ENCODE data around the gene OR5K2. TPM values are rescaled to one million over a fixed set of nuclear protein-coding genes. Genes with fewer than 3 reads are reported as not detected.

Gene OR5K2
- total RNA-seq, 1 donor from 2014 or later = not detected

DNA sequence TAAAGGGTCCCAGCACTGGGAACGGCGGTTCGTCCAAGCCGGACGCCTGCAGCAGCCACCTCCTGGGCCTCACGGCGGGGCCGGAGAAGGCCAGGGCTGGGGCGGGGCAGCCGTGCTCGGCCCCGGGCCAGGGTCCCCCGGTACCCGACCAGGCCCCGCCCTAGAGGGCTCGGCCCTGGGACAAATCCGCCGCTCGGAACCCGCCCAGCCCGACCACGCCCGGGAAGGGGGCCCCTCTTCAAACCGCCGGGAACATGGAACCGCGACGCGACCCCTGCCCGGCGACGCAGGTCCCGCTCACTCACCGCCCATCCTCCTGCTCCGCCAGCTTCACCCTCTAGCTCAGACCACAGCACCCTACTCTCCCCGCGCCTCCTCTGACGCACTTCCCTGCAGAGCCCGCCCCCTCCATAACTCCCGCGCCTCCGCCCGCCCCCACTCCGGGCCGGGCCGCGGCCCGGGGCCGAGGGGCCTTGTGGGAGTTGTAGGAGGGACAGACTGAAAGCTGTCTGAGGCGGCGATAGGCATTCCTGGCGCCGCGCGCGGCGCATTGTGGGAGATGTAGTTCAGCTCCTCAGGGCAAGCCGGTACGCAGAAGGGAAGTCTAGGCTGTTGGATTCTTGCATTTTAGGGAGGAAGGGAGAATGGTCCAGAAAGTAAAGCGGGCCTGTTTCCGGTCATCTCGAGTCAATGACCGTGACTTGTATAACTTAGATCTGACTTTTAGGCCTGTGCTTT lies 25.2 kb downstream of the OR5K2 start, which contains the start of gene CLDND1:
CLDND1 (minus strand) TSS at position 359 of the 738 bp plus-strand sequence. CDS start 1,478 bp downstream, outside the sequence.
- DNase-seq (ENCODE audit: low read depth) = peak; percentile 97

DNA sequence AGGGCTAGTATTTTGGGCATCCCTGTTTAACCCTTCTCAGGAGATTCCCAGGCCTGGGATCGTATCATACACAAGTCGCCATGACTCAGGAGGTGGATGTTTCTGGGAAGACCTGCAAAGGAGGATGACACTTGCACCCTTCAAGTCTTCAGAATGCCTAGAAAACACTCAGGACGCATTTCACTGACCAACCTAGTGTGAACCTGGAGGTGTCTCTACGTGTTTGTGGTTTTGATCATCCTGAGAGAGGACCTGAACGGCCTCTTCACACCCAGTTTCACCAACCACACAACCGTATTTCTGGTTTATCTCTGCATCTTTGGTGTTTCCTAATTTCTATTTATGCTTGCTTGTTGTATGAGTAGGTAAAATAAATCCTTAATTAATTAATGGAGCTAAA lies 28.0 kb downstream of the OR5K2 start:
- no peak for DNase-seq (ENCODE audit: low read depth)

DNA sequence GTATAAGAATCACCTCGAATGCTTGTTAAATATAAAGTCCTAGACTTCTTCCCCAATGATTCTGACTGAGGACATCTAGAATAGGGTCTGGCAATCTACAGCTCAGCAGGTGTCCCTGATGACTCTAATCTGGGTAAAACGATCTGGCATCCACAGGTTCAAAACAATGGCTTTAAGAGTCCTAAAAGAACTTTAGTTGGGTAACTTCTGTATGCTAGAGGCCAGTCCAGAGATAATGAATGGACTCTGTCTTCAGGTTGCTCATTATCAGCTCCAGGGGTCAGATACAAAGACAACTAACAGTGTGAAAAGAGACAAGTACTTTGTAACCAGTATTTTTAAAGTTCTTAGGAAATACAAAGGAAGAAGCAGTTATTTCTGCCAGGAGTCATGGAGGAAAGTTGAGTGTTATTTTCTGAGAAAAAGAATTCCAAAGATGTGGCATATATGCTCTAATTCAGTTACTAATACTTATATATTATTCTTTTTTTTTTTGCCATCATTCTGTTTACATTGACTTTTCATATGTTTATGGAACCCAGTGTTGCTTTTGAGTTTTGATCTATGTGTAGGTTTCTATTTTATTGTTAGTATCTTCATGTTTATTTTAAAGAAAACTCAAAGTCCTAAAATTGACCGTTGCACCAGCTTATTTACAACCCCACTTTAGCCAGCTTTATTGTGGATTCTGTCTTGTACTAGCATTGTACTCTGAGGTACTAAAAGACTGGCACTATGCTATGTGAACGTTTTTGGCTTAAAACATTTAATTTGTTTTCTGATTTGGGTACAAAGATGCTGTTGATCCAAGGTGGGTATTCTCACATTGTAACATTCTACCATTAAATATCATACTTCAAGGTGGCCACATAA lies 31.2 kb downstream of the OR5K2 start:
- no peak for DNase-seq (ENCODE audit: low read depth)

DNA sequence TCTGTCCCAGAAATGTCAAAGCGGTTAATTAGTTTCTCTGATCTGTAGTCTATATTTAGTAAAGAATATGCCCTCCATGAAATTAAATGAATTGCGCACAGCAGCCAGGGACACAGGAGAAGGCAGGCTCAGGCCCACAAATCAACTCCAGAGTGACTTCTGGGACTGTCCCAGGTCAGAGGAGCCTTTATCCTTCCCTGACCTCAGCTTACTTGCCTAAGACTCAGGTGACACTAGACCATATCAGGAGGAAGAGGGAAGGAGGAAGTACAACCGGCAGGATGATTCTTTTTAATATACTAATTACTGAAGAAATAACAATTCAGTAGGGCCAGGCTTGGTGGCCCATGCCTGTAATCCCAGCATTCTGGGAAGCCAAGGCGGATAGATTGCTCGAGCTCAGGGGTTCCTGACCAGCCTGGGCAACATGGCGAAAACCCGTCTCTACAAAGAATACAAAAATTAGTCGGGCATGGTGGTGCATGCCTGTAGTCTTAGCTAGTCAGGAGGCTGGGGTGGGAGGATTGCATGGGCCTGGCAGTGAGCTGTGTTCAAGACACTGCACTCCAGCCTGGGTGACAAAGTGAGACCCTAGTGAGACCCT lies 32.5 kb downstream of the OR5K2 start:
- no peak for DNase-seq (ENCODE audit: low read depth)

DNA sequence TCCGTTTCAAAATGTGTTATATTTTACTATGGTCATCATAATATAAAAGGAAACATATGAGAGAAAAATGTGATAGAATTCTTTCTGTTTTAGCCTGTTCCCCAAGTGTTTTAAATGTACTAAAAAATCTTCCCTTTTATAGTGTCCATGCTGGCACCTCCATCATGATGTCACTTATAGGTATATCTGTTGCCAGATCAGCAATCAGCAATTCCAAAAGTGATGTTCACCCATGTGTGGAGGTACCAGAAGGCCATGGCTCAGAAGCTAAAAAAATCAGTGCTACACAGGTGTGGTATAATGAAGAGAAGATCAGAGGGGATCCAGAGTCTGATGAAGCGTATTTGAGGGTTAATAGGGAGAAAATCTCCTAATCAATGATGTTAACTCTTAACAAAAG lies 33.2 kb downstream of the OR5K2 start:
- no peak for DNase-seq (ENCODE audit: low read depth)

DNA sequence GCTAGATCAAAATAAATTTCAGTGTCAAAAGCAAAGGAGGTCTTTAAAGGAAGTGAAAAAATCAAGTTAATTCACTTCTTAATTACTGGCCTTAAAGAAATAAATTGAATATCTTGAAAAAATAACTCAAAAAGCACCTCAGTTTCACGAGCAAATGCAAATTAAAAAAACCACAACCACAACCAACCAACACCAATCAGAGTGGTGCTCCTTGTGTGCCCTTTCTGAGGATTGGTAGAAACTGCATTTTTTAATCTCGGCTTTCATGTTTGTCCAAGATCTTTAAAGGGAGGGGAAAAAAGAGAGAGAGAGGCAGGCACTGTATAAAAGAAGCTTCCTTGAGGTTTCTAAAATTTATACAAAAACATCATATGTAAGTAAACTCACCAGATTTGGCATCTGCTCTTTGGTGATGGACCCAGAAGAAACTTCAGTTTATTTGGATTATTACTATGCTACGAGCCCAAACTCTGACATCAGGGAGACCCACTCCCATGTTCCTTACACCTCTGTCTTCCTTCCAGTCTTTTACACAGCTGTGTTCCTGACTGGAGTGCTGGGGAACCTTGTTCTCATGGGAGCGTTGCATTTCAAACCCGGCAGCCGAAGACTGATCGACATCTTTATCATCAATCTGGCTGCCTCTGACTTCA lies 34.3 kb downstream of the OR5K2 start, which contains the start of gene GPR15:
GPR15 (plus strand) TSS at position 357 of the 653 bp plus-strand sequence; CDS start at position 413, 56 bp downstream.
- DNase-seq (ENCODE audit: low read depth) = no peak

DNA sequence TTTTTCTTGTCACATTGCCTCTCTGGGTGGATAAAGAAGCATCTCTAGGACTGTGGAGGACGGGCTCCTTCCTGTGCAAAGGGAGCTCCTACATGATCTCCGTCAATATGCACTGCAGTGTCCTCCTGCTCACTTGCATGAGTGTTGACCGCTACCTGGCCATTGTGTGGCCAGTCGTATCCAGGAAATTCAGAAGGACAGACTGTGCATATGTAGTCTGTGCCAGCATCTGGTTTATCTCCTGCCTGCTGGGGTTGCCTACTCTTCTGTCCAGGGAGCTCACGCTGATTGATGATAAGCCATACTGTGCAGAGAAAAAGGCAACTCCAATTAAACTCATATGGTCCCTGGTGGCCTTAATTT lies 34.8 kb downstream of the OR5K2 start:
- no peak for DNase-seq (ENCODE audit: low read depth)

DNA sequence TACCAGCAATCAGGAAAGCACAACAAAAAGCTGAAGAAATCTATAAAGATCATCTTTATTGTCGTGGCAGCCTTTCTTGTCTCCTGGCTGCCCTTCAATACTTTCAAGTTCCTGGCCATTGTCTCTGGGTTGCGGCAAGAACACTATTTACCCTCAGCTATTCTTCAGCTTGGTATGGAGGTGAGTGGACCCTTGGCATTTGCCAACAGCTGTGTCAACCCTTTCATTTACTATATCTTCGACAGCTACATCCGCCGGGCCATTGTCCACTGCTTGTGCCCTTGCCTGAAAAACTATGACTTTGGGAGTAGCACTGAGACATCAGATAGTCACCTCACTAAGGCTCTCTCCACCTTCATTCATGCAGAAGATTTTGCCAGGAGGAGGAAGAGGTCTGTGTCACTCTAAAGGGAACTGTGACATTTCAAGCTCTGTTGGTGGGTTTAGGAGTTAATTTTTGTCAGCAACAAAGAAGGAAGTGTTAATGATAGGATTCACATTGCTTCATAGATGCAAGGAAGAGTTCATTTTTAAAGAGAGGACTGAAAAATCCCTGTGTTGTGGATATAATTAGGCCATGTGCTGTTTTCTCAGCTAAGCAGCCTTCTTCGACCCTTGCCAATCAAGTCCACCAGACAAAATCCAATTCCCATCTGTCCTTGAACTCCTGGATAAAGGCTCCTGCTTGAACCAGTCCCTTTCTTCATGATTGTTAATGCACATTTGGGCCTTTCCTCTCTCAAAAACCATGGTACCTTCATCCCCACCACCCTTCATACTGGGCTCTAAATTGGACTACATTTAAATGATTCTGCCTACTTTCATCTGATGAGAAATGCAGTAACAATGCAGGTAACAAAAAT lies 35.5 kb downstream of the OR5K2 start:
- DNase-seq (ENCODE audit: low read depth) = no peak

DNA sequence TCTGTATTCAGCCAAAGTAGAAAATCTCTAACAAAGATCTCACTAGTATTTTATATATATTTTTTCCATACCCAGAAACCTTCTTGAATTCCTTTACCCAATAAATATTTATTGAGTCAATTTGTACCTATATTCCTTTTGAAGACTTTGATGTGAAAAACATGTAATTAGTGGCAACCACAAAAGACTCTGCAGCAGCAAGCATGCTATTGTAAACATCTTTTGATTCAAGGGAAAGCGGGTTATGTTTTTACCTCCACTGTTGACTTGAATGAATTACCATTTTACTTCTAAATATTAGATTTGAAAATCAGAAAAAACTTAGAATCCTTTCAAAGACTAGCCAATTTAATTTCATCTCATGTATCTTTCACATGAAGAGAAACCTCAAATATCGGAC lies 36.7 kb downstream of the OR5K2 start:
- DNase-seq (ENCODE audit: low read depth) = no peak

DNA sequence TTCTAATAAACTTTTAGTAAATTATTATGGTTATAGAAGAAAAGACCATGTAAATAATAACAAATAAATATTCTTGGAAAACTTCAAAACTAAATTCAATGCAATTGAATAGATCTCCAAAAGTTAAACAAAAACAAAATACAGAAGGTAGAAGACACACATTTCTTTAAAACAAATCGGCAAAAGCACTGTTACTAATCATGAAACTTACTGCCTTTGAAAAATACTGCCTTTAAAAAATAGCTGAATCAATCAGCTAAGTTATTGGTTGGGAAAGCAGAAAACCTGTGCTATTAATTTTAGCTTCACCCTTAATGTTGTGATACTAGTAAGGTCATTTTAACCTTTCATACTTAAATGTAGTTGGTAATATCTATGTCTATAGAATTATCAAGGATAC lies 37.3 kb downstream of the OR5K2 start:
- no peak for DNase-seq (ENCODE audit: low read depth)

DNA sequence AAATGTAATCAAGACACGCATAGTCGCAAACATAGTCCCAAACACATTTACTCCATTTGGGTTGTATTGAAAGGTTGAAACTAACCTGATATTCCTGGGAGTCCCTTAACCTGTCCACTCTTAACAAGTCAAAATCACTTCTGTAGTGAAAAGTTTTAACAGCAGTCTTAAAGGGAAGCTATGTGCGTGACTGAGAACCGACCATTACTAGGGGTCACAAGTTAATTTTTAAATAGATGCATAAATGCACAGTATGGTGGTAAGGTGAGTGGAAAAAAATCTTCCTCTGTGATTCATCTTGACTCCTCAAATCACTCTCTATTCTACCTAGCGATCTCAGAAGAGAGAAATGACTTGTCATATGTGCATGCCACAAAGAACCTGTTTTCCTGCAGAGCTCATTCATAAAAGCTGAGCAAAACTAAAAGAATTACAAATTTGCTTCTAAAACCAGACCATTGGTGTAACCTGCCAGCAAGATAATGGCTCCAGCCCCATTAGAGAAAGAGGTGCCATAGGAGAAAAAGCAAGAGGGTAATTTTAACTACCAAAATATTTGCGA lies 39.1 kb downstream of the OR5K2 start:
- DNase-seq (ENCODE audit: low read depth) = no peak

DNA sequence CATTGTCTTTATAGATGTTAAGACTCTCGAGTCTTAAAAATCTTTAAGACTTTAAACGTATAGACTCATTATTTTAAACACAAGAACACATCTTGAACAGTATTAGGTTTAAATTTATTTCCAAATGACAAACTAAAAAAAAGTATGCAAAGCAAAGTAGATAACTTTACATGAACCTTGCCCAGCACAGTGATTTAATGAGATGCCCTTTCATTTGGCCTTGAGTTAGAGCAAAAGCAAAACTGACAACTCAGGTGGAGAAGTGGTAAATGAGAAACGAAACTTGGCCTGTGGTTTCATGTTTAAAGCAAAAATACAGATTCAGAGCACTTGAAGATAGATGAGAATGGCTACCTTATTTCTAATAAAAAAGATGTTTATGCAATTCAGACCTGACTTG lies 42.9 kb downstream of the OR5K2 start:
- no peak for DNase-seq (ENCODE audit: low read depth)

DNA sequence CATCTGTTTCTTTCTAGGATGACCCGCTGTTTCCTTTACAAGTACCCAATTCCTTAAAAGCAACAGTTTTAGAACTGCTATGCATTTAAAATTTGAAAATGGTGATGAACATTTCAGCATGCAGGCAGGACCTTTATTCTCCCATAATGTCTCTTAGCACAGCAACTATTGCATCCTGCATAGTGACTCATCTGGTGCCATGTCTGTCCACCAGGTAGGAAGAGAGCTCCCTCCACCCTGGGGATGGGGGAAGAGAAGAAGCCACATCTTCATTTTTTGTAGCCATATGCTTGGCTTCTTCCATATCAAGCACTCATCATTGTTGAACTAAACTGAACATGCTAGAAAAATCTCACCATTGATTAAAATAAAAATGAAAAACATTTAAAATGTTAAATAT lies 44.2 kb downstream of the OR5K2 start:
- DNase-seq (ENCODE audit: low read depth) = no peak

DNA sequence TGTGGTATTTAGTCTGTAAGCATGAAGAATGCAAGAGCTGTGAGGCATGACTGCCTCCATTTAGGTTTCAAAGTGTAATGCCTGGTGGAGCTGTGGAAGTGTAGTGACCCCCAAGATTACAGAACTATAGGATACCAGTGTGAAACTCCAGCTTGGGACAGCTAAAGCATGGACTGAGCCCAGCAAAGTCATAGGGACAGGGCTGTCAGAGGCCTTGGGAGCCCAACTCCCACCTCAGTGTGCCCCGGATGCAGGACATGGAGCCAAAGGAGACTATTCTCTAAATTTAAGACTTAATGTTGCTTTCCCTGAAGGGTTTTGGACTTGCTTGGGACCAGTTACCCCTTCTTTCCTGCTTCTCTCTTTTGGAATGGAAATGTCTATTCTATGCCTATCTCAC lies 45.1 kb downstream of the OR5K2 start:
- no peak for DNase-seq (ENCODE audit: low read depth)

DNA sequence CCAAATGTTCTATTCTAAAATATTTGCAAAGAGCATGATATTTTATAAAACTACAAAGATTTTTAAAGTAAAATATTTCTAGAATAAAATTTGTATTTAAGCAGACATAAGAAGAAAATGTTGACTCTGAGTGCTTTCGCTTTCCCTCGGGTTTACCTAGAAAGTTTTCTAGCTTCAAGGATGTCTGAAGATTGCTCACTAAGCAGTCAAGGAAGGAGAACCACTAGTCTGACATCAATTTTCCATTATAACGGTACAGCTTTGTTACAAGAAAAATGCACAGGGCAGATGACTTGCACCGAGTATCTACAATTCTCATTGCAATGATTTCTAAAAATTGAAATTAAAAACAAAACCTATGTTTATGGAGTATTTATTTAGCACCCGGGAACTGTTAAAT lies 48.5 kb downstream of the OR5K2 start:
- DNase-seq (ENCODE audit: low read depth) = no peak

Other genes starting within 250 kb of the OR5K2 start
- gene OR5H6, start 233.4 kb upstream of the OR5K2 start, total RNA-seq = not detected in 2 replicates
- not detected in 2 replicates for gene OR5H2, start 215.2 kb upstream of the OR5K2 start, total RNA-seq
- not detected in 2 replicates for gene OR5K4, start 143.8 kb upstream of the OR5K2 start, total RNA-seq
- gene OR5K3, start 107.0 kb upstream of the OR5K2 start, total RNA-seq = not detected in 2 replicates
- gene OR5K1, start 34.5 kb upstream of the OR5K2 start, total RNA-seq = not detected in 2 replicates
- 54.4 and 57.1 TPM in 2 replicates for gene CLDND1, start 25.2 kb downstream of the OR5K2 start, total RNA-seq
- not detected in 2 replicates for gene GPR15, start 34.3 kb downstream of the OR5K2 start, total RNA-seq
- gene CPOX, start 95.9 kb downstream of the OR5K2 start, total RNA-seq = 18.2 and 19.1 TPM in 2 replicates